ENCODE measurements around the gene FSTL5.

The FSTL5 gene

GRCh38 chr4:161680146-161680545, 483.7 kb downstream of the FSTL5 start:
- no peak for DNase-seq

- no peak for DNase-seq
Observed at GRCh38 chr4:161664740-161665139, 499.1 kb downstream of the FSTL5 start.

- DNase-seq = no peak
Observed at GRCh38 chr4:161663844-161664243, 500.0 kb downstream of the FSTL5 start.

- no peak for DNase-seq
Observed at GRCh38 chr4:161658676-161659075, 505.1 kb downstream of the FSTL5 start.

- DNase-seq = no peak
Observed at GRCh38 chr4:161657616-161658015, 506.2 kb downstream of the FSTL5 start.

- no peak for DNase-seq
Observed at GRCh38 chr4:161656594-161656993, 507.2 kb downstream of the FSTL5 start.

GRCh38 chr4:161655148-161655547, 508.7 kb downstream of the FSTL5 start:
- DNase-seq = no peak

GRCh38 chr4:161653697-161654096, 510.1 kb downstream of the FSTL5 start:
- DNase-seq = no peak

- no peak for DNase-seq
Observed at GRCh38 chr4:161651586-161651985, 512.2 kb downstream of the FSTL5 start.

- DNase-seq = no peak
Observed at GRCh38 chr4:161650812-161651211, 513.0 kb downstream of the FSTL5 start.

- DNase-seq = no peak
Observed at GRCh38 chr4:161647757-161648156, 516.0 kb downstream of the FSTL5 start.

- no peak for DNase-seq
Observed at GRCh38 chr4:161642708-161643107, 521.1 kb downstream of the FSTL5 start.

- no peak for DNase-seq
Observed at GRCh38 chr4:161629694-161630441, 533.9 kb downstream of the FSTL5 start.

GRCh38 chr4:161604516-161605300, 559.1 kb downstream of the FSTL5 start:
- DNase-seq = no peak

- no peak for DNase-seq
Observed at GRCh38 chr4:161601011-161601410, 562.8 kb downstream of the FSTL5 start.

- DNase-seq = no peak
Observed at GRCh38 chr4:161595230-161595771, 568.5 kb downstream of the FSTL5 start.

GRCh38 chr4:161585011-161585410, 578.8 kb downstream of the FSTL5 start:
- no peak for DNase-seq

- DNase-seq = no peak
Observed at GRCh38 chr4:161583549-161583948, 580.3 kb downstream of the FSTL5 start.

GRCh38 chr4:161581262-161582230, 582.3 kb downstream of the FSTL5 start:
- DNase-seq = no peak

GRCh38 chr4:161577579-161578301, 586.1 kb downstream of the FSTL5 start:
- DNase-seq = no peak

GRCh38 chr4:161573836-161574235, 590.0 kb downstream of the FSTL5 start:
- no peak for DNase-seq

GRCh38 chr4:161564230-161564834, 599.5 kb downstream of the FSTL5 start:
- DNase-seq = no peak
